ENCODE data around the gene HDAC4. TPM values are rescaled to one million over a fixed set of nuclear protein-coding genes. Genes with fewer than 3 reads are reported as not detected.
A peak's percentile ranks its signal among the peaks of the same experiment; 100 is the strongest.

Gene HDAC4
- total and polyA plus RNA-seq, 9 of the 15 experiments (the other 6 are each of a cell fraction or from before 2014, with no cell fraction given) = 0.11 to 20.2 (median 4.0) TPM

DNA sequence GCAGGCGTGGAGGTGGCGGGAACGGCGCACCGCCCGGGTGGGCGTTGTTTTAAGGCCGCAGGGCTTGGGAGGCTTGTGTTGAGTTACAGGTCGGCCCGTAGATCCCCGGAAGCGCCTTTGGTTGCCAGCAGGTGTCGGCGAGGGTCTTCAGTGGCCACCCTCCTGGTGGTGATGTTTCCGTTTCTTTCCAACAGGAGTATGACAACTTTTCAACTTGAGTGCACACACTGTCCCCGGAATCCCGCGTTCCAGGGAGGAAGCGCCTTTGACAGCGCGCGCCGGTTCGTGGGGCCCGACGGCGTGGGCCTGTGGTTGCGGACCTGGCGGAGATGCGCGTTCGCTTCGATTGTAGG is 1.0 kb upstream of the HDAC4 start:
- intact Hi-C loops (cut with micrococcal nuclease) = no loop called here
- no peak for FAIRE-seq
- POLR2A ChIA-PET = interaction anchor here (0.6 kb wide), 1 partner anchor 122 kb away, joined by 4 read pairs; no protein-coding TSS in a partner anchor
- Histone ChIP-seq H3K4me3 (peak overlapping the region; percentile 65), H3K9me3 (replicated peaks; ENCODE audit: control insufficient read depth, insufficient read depth, low read depth, low read length) (no peaks in the 10 kb centered on the region), H3K27me3 (ENCODE audit: control insufficient read depth in 2 of 2, insufficient read depth in 2 of 2, low read length in 2 of 2) (peaks cover 0 to 4% of the 10 kb centered on the region in 2 experiments; a peak in 2 of 5 replicates), H4K20me1 (replicated peaks; ENCODE audit: control insufficient read depth, insufficient read depth, low read length) (peaks cover 2% of the 10 kb centered on the region; the same call in 1 of the 2 replicates), H3K27ac (ENCODE audit: extremely low read depth, low read depth, low read length) (peak overlapping the region; percentile 100), H3K4me1 (replicated peaks in 1 of 2; ENCODE audit: control insufficient read depth in 2 of 2, insufficient read depth in 2 of 2, low read length in 2 of 2) (peaks cover 3 to 15% of the 10 kb centered on the region in 2 experiments; a peak in 4 of 5 replicates), H3K79me2 (ENCODE audit: control insufficient read depth, insufficient read depth, low read length) (peaks cover 32% of the 10 kb centered on the region), H2AFZ (ENCODE audit: low read depth, low read length) (peak overlapping the region; percentile 97), H3K9ac (ENCODE audit: insufficient read depth in 1 of 2, low read depth in 2 of 2, low read length in 2 of 2) (peak overlapping the region; percentile 96 to 100), H3K4me2 (ENCODE audit: insufficient read depth, low read length) (peak overlapping the region; percentile 84), H3K36me3 (ENCODE audit: control insufficient read depth, insufficient read depth, low read length) (no peaks in the 10 kb centered on the region), H3K9me1 (ENCODE audit: control insufficient read depth, insufficient read depth, low read length) (no peaks in the 10 kb centered on the region)
- no peak for DNase-seq (ENCODE audit: extremely low read depth in 1 of 4, low spot score in 3 of 4)
- CTCF ChIA-PET (ENCODE audit: low intra/inter-chr PET ratio) = no interaction called here
- in situ Hi-C loops (cut with MboI) = no loop called here
- ATAC-seq = peak; percentile 23
- WGBS (ENCODE audit: insufficient coverage, low coverage, missing lambda C conversion rate) = 0% methylated on average over 7 of the region's 33 CpGs
- BruUV-seq (replicated peaks) = TSS peak; percentile 94
- TF ChIP-seq, protein P1, sequence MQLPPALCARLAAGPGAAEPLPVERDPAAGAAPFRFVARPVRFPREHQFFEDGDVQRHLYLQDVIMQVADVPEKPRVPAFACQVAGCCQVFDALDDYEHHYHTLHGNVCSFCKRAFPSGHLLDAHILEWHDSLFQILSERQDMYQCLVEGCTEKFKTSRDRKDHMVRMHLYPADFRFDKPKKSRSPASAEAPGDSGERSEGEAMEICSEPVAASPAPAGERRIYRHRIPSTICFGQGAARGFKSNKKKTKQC (CRISPR knock-in tag; IDR thresholded peaks at IDR 0.05) = 0 out of 2 replicates have a peak, but pooled peaks have one; percentile 10
- 0 out of 2 replicates have a peak, but pooled peaks have one; percentile 0 for TF ChIP-seq STAG1 (CRISPR knock-in tag; IDR thresholded peaks at IDR 0.05; ENCODE audit: borderline replicate concordance)
- TF ChIP-seq NR4A1 (CRISPR knock-in tag; IDR thresholded peaks at IDR 0.05) = no peak
- TF ChIP-seq NR4A1 (tag; IDR thresholded peaks at IDR 0.05) = no peak
- no peak for TF ChIP-seq BHLHE40 (IDR thresholded peaks at IDR 0.05; ENCODE audit: low read length)
- TF ChIP-seq YY1 (IDR thresholded peaks at IDR 0.05; ENCODE audit: borderline replicate concordance in 1 of 3, control insufficient read depth in 1 of 3, extremely low read depth in 1 of 3, insufficient read depth in 3 of 3, insufficient read length in 1 of 3, insufficient replicate concordance in 2 of 3, low read depth in 1 of 3, low read length in 2 of 3) = no peak
- no peak for TF ChIP-seq TFAM (CRISPR knock-in tag; conservative IDR thresholded peaks at IDR 0.05)
- TF ChIP-seq, protein P2, sequence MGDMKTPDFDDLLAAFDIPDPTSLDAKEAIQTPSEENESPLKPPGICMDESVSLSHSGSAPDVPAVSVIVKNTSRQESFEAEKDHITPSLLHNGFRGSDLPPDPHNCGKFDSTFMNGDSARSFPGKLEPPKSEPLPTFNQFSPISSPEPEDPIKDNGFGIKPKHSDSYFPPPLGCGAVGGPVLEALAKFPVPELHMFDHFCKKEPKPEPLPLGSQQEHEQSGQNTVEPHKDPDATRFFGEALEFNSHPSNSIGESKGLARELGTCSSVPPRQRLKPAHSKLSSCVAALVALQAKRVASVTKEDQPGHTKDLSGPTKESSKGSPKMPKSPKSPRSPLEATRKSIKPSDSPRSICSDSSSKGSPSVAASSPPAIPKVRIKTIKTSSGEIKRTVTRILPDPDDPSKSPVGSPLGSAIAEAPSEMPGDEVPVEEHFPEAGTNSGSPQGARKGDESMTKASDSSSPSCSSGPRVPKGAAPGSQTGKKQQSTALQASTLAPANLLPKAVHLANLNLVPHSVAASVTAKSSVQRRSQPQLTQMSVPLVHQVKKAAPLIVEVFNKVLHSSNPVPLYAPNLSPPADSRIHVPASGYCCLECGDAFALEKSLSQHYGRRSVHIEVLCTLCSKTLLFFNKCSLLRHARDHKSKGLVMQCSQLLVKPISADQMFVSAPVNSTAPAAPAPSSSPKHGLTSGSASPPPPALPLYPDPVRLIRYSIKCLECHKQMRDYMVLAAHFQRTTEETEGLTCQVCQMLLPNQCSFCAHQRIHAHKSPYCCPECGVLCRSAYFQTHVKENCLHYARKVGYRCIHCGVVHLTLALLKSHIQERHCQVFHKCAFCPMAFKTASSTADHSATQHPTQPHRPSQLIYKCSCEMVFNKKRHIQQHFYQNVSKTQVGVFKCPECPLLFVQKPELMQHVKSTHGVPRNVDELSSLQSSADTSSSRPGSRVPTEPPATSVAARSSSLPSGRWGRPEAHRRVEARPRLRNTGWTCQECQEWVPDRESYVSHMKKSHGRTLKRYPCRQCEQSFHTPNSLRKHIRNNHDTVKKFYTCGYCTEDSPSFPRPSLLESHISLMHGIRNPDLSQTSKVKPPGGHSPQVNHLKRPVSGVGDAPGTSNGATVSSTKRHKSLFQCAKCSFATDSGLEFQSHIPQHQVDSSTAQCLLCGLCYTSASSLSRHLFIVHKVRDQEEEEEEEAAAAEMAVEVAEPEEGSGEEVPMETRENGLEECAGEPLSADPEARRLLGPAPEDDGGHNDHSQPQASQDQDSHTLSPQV (IDR thresholded peaks at IDR 0.05) = peak; percentile 32
- TF ChIP-seq TAF15 (IDR thresholded peaks at IDR 0.05; ENCODE audit: low read depth, low read length) = no peak
- 0 out of 2 replicates have a peak, but pooled peaks have one; percentile 29 for TF ChIP-seq ZNF589 (CRISPR knock-in tag; IDR thresholded peaks at IDR 0.05; ENCODE audit: low read depth)
- TF ChIP-seq TCFL5 (CRISPR knock-in tag; conservative IDR thresholded peaks at IDR 0.05) = no peak
- TF ChIP-seq RAD21 (CRISPR knock-in tag; conservative IDR thresholded peaks at IDR 0.05 in 1 of 2, IDR thresholded peaks at IDR 0.05 in 1 of 2) = peak in 1 of 2 experiments; percentile 1; a peak in 1 of 4 replicates
- TF ChIP-seq ELF1 (tag; IDR thresholded peaks at IDR 0.05) = peak; percentile 58
- TF ChIP-seq KDM2B (CRISPR knock-in tag; IDR thresholded peaks at IDR 0.05) = no peak
- no peak for TF ChIP-seq NR2C2 (CRISPR knock-in tag; IDR thresholded peaks at IDR 0.05)
- TF ChIP-seq NR2C2 (tag; IDR thresholded peaks at IDR 0.05) = peak; percentile 34
- no peak for TF ChIP-seq BMI1 (IDR thresholded peaks at IDR 0.05; ENCODE audit: low read length)
- TF ChIP-seq PRMT5 (CRISPR knock-in tag; IDR thresholded peaks at IDR 0.05) = 0 out of 2 replicates have a peak, but pooled peaks have one; percentile 32
